Thoracic aorta (tissue), 2 donors: Measurements from ENCODE around the gene PCCA. TPM values are rescaled to one million over a fixed set of nuclear protein-coding genes. Genes with fewer than 3 reads are reported as not detected.

Source experiments
- ATAC-seq: fragments of 150-250 bp; one replicate; pipeline ENCODE4 v1.8.0; 2017; ENCODE audit warnings: low read depth; ENCODE audit not compliant: insufficient number of reproducible peaks, low FRiP score
- DNase-seq: peaks from one replicate; pipeline ENCODE4 v3.0.0-alpha.2; 2020; ENCODE audit warnings: low spot score
- H3K27ac ChIP-seq, 2 donors: fragments of 200-600 bp; sonication (generic); 1 replicate in 1 of 2; 2 replicates in 1 of 2; pipeline ENCODE4 v1.5.1; 2016; ENCODE audit warnings: mild to moderate bottlenecking in 2 of 2, moderate library complexity in 2 of 2
- H3K27me3 ChIP-seq: fragments of 200-600 bp; sonication (generic); replicated peaks from 2 replicates; pipeline ENCODE4 v1.6.0; 2016; ENCODE audit warnings: mild to moderate bottlenecking; ENCODE audit not compliant: insufficient read depth
- H3K36me3 ChIP-seq: fragments of 200-600 bp; sonication (generic); one replicate; pipeline ENCODE4 v1.5.1; 2016
- H3K4me1 ChIP-seq, 2 donors: fragments of 200-600 bp; sonication (generic); 1 replicate in 1 of 2; 2 replicates in 1 of 2; pipeline versions ENCODE4 v1.5.1 to v1.6.0; 2016; ENCODE audit warnings: low read depth in 2 of 2, mild to moderate bottlenecking in 1 of 2; ENCODE audit not compliant: control insufficient read depth in 1 of 2
- H3K4me3 ChIP-seq: fragments of 200-600 bp; sonication (generic); 2 replicates; pipeline ENCODE4 v1.5.1; 2016; ENCODE audit warnings: mild to moderate bottlenecking
- H3K9me3 ChIP-seq: fragments of 200-600 bp; sonication (generic); 2 replicates; pipeline ENCODE4 v1.5.1; 2016
- total RNA-seq, 2 donors: library from RNA; depleted of rRNA; stranded (reverse); fragments of >200 nt; gene quantifications; one replicate each; pipeline versions ENCODE4 v1.1.0 to v1.2.3, GENCODE V29; 2016
- TF ChIP-seq, protein P1 (sequence below): fragments of 200-600 bp; sonication (generic); IDR thresholded peaks from one replicate; pipeline ENCODE4 v1.5.1; 2019; ENCODE audit warnings: antibody characterized with exemption

Gene PCCA
- total RNA-seq, 2 donors from 2014 or later = 17.2 to 51.6 TPM

DNA sequence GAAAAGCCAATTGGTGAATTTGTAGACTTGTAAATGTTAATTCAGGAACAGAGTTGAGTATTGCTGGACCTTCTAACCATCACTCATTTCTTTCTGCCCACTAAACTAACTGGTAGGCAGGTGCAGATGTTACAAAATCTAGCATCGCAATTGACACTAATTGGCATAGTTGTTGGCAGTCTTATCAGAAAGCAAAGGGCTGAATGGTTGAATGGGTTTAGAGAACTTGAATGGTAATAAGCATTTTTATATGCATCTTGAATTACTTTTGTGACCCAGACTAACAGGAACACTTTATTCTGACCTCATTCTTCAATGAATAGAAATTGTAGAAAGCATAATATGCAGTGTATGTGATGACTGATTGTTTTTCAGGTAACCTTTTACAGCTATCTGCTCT lies 310.6 kb downstream of the PCCA start:
- Histone ChIP-seq H3K27ac (no peak overlapping the region), H3K9me3 (no peaks in the 10 kb centered on the region), H3K27me3 (no peaks in the 10 kb centered on the region), H3K36me3 (no peaks in the 10 kb centered on the region), H3K4me3 (no peak overlapping the region), H3K4me1 (no peaks in the 10 kb centered on the region)
- TF ChIP-seq, protein P1, sequence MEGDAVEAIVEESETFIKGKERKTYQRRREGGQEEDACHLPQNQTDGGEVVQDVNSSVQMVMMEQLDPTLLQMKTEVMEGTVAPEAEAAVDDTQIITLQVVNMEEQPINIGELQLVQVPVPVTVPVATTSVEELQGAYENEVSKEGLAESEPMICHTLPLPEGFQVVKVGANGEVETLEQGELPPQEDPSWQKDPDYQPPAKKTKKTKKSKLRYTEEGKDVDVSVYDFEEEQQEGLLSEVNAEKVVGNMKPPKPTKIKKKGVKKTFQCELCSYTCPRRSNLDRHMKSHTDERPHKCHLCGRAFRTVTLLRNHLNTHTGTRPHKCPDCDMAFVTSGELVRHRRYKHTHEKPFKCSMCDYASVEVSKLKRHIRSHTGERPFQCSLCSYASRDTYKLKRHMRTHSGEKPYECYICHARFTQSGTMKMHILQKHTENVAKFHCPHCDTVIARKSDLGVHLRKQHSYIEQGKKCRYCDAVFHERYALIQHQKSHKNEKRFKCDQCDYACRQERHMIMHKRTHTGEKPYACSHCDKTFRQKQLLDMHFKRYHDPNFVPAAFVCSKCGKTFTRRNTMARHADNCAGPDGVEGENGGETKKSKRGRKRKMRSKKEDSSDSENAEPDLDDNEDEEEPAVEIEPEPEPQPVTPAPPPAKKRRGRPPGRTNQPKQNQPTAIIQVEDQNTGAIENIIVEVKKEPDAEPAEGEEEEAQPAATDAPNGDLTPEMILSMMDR = no peak
- ATAC-seq (no peak), DNase-seq (no peak)

DNA sequence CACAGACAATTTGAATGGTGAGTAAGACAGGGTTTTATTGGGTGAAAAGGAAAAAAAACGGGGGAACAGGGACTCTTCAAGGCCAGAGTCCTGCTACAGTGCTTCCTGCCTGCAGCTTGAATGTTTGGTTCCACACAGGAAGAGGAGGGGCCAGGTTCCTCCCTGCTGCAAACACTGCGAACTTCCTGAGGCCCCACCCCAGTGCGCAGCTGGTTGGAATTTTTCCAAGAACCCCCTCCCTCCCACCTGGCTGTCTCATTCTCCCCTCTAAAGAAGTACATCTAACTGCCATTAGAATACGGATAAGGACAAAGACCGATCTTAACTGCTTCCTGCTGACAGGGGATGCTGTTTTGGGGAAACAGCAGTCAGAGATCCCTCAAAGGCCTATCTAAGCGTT lies 314.8 kb downstream of the PCCA start:
- no peak overlapping the region for H3K27ac ChIP-seq
- TF ChIP-seq, protein P1 = no peak
- no peak for DNase-seq
- no peaks in the 10 kb centered on the region for H3K36me3 ChIP-seq
- no peak overlapping the region for H3K4me3 ChIP-seq
- no peak for ATAC-seq
- H3K27me3 ChIP-seq = no peaks in the 10 kb centered on the region
- H3K4me1 ChIP-seq = no peaks in the 10 kb centered on the region
- H3K9me3 ChIP-seq = peaks cover 25% of the 10 kb centered on the region

DNA sequence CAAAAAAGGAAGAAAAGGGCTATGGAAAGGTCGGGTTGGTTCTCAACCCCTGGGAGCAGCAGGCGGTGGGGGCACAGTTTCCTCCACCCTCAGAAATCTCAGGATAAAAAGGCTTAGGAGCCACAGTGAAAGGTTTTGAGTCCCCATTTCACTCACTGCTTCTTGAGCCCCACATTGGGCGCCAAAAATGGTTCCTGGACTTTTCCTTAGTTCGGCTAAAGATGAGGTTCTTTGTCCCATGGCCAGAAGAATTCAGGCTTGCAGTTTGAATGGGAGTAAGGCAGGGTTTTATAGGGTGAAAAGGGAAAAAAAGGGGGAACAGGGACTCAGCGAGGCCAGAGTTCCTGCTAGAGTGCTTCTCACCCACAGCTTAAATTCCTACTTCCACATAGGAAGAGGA lies 320.2 kb downstream of the PCCA start:
- H3K4me1 ChIP-seq = no peaks in the 10 kb centered on the region
- no peaks in the 10 kb centered on the region for H3K36me3 ChIP-seq
- H3K27ac ChIP-seq = no peak overlapping the region
- no peak for ATAC-seq
- H3K27me3 ChIP-seq = no peaks in the 10 kb centered on the region
- no peak for DNase-seq
- TF ChIP-seq, protein P1 = no peak
- H3K4me3 ChIP-seq = no peak overlapping the region
- H3K9me3 ChIP-seq = peaks cover 55% of the 10 kb centered on the region

DNA sequence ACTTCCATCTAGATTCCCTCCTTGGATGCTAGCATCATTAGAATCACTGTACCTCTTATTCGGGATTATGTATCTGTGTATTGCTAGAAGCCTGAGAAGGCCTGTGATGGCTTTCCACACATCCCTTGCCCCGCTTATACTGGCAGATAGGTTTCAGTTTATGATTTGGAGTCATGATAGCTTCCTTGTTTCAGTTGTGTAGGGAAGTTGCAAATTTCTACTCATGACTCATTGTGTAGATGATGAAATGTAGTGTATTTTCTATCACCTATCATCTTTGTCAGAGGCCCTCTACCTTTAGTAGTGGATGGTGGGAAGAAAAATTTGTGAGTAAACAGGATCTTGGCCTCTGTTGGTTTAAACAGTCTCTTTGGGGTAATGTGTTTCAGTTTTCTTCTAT lies 334.5 kb downstream of the PCCA start:
- H3K27me3 ChIP-seq = no peaks in the 10 kb centered on the region
- ATAC-seq (no peak), DNase-seq (no peak)

DNA sequence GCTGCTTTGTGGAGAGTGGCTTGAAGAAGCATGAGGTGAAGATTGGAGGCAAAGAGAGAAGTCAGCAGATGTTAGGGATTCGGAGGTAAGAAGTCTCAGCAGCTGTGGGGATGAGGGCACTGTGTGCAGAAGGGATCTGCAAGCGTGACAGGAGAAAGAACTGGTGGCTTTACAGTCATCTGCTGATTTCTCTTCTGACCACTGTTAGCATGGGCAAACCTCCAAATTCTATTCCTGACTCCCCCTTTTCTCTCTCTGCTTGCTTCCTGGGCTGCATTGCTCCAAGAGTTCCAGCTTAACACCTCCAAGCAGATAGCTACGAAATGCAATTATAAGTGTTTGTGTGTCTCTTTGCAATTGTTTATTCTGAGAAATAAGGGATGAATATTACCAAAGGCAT lies 340.1 kb downstream of the PCCA start:
- no peaks in the 10 kb centered on the region for H3K27me3 ChIP-seq
- TF ChIP-seq, protein P1 = no peak
- no peaks in the 10 kb centered on the region for H3K4me1 ChIP-seq
- no peak overlapping the region for H3K4me3 ChIP-seq
- ATAC-seq (no peak), DNase-seq (no peak)
- no peaks in the 10 kb centered on the region for H3K9me3 ChIP-seq
- H3K27ac ChIP-seq = no peak overlapping the region
- no peaks in the 10 kb centered on the region for H3K36me3 ChIP-seq

More for the DNA sequence above, 334.5 kb downstream of the PCCA start:
- Histone ChIP-seq H3K27ac (no peak overlapping the region), H3K9me3 (no peaks in the 10 kb centered on the region), H3K4me1 (no peaks in the 10 kb centered on the region), H3K36me3 (no peaks in the 10 kb centered on the region), H3K4me3 (no peak overlapping the region)
- TF ChIP-seq, protein P1 = no peak
